Measurements from ENCODE around the gene IQCE. TPM values are rescaled to one million over a fixed set of nuclear protein-coding genes. Genes with fewer than 3 reads are reported as not detected.

IQCE gene
- total RNA-seq, 6 donors from 2014 or later, result 18.0 to 51.3 (median 23.9) TPM

- ATAC-seq (ENCODE audit: low FRiP score in 2 of 2) (no peak), DNase-seq (peak in 1 of 2 donors; percentile 81)
- Histone ChIP-seq H3K9me3 (no peaks in the 10 kb centered on the region), H3K27me3 (no peaks in the 10 kb centered on the region), H3K27ac (no peak overlapping the region), H3K4me1 (no peaks in the 10 kb centered on the region), H3K36me3 (peaks cover 0 to 71% (median 38%) of the 10 kb centered on the region in 4 donors), H3K4me3 (no peak overlapping the region)
- 92 to 96% methylated on average over 9 to 28 of the region's 28 CpGs for WGBS, 2 donors
- TF ChIP-seq EP300 (IDR thresholded peaks at IDR 0.05) (no peak), POLR2A (IDR thresholded peaks at IDR 0.05) (no peak), POLR2AphosphoS5 (IDR thresholded peaks at IDR 0.05) (no peak), CTCF (IDR thresholded peaks at IDR 0.05) (no peak)
These were observed 93.3 kb downstream of the IQCE start for GRCh38 chr7:2651847-2652735.

- H3K27me3 ChIP-seq, result no peaks in the 10 kb centered on the region
- H3K27ac ChIP-seq, result no peak overlapping the region
- peak in 1 of 2 donors; percentile 72 for DNase-seq
- no peaks in the 10 kb centered on the region for H3K4me1 ChIP-seq
- TF ChIP-seq EP300 (IDR thresholded peaks at IDR 0.05) (no peak), CTCF (IDR thresholded peaks at IDR 0.05) (no peak), POLR2A (IDR thresholded peaks at IDR 0.05) (no peak), POLR2AphosphoS5 (IDR thresholded peaks at IDR 0.05) (no peak)
- peaks cover 0 to 70% (median 33%) of the 10 kb centered on the region in 4 donors for H3K36me3 ChIP-seq
- no peak overlapping the region for H3K4me3 ChIP-seq
- no peak for ATAC-seq (ENCODE audit: low FRiP score in 2 of 2)
- 93 to 100% methylated on average over 2 to 12 of the region's 12 CpGs for WGBS, 2 donors
- no peaks in the 10 kb centered on the region for H3K9me3 ChIP-seq
These were observed 93.9 kb downstream of the IQCE start for GRCh38 chr7:2652736-2653060.

- WGBS, 2 donors, result 63 to 68% methylated on average over 5 of the region's 5 CpGs
- peaks cover 0 to 74% (median 38%) of the 10 kb centered on the region in 4 donors for H3K36me3 ChIP-seq
- ATAC-seq (ENCODE audit: low FRiP score in 2 of 2), result no peak
These were observed 95.3 kb downstream of the IQCE start for GRCh38 chr7:2654059-2654458.

GRCh38 chr7:2655870-2656614, 97.3 kb downstream of the IQCE start:
- whole genome bisulfite sequencing, 2 donors, result 96 to 98% methylated on average over 20 to 22 of the region's 29 CpGs

More at GRCh38 chr7:2654059-2654458, 95.3 kb downstream of the IQCE start:
- no peak overlapping the region for H3K27ac ChIP-seq
- no peak overlapping the region for H3K4me3 ChIP-seq
- TF ChIP-seq EP300 (IDR thresholded peaks at IDR 0.05) (no peak), POLR2A (IDR thresholded peaks at IDR 0.05) (no peak), CTCF (IDR thresholded peaks at IDR 0.05) (no peak)
- DNase-seq, result no peak
- H3K9me3 ChIP-seq, result no peaks in the 10 kb centered on the region
- H3K27me3 ChIP-seq, result no peaks in the 10 kb centered on the region
- H3K4me1 ChIP-seq, result no peaks in the 10 kb centered on the region

More at GRCh38 chr7:2655870-2656614, 97.3 kb downstream of the IQCE start:
- TF ChIP-seq CTCF (IDR thresholded peaks at IDR 0.05), result no peak
- TF ChIP-seq POLR2A (IDR thresholded peaks at IDR 0.05), result no peak
- TF ChIP-seq EP300 (IDR thresholded peaks at IDR 0.05), result no peak
- ATAC-seq (ENCODE audit: low FRiP score in 2 of 2) (no peak), DNase-seq (peak in 1 of 2 donors; percentile 69)
- Histone ChIP-seq H3K27ac (no peak overlapping the region), H3K9me3 (no peaks in the 10 kb centered on the region), H3K4me1 (no peaks in the 10 kb centered on the region), H3K4me3 (no peak overlapping the region), H3K36me3 (peaks cover 0 to 56% (median 36%) of the 10 kb centered on the region in 4 donors), H3K27me3 (no peaks in the 10 kb centered on the region)

Data from upper lobe of left lung (tissue), 6 donors.